ENCODE data around the gene CPVL. TPM values are rescaled to one million over a fixed set of nuclear protein-coding genes. Genes with fewer than 3 reads are reported as not detected.
A peak's percentile ranks its signal among the peaks of the same experiment; 100 is the strongest.

The CPVL gene
- total RNA-seq, 2 experiments from 2014 or later, result not detected

GRCh38 chr7:28955718-28956607 lies 190.4 kb downstream of the CPVL start:
- H3K36me3 Mint-ChIP-seq (ENCODE audit: low read depth), result no peaks in the 10 kb centered on the region
- H3K27ac Mint-ChIP-seq, result no peak overlapping the region
- ATAC-seq, result peak; percentile 45
- intact Hi-C loops (cut with micrococcal nuclease), result loop anchor here (10.0 kb wide), 1 partner anchor 149 kb away; no protein-coding TSS in a partner anchor
- POLR2A ChIA-PET, result no interaction called here
- DNase-seq, result peak; percentile 49
- no peak overlapping the region for H3K4me3 Mint-ChIP-seq
- H3K9me3 Mint-ChIP-seq, result no peaks in the 10 kb centered on the region
- H3K4me1 Mint-ChIP-seq (ENCODE audit: low read depth), result peaks cover 9% of the 10 kb centered on the region
- peak; percentile 44 for TF ChIP-seq CTCF (IDR thresholded peaks at IDR 0.05)
- CTCF ChIA-PET, result interaction anchor here (0.7 to 7.4 kb wide), 21 partner anchors 8 to 544 kb away, joined by 3 to 58 read pairs (median 5); no protein-coding TSS in a partner anchor
- peaks cover 58% of the 10 kb centered on the region for H3K27me3 Mint-ChIP-seq

DNA sequence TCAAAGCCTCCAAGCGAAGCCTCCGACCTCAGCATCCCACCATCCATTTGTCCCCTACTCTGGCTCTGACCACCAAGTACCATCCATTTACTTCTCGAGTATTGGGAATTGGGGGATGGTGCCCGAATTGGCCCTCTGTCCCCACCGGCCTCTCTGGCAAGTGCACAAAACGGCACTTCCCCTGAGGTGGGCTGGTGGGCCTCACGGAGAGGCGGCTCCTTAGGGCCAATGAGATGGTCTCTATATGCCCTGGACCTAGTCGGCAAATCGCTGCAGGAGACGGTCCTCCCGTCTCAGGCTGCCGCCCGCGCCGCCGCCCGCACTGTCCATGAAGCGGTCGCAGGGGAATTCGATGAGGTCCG lies 191.0 kb downstream of the CPVL start:
- TF ChIP-seq CTCF (IDR thresholded peaks at IDR 0.05), result no peak
- DNase-seq (no peak), ATAC-seq (no peak)
- Mint-ChIP-seq H3K9me3 (no peaks in the 10 kb centered on the region), H3K4me3 (no peak overlapping the region), H3K4me1 (ENCODE audit: low read depth) (peaks cover 9% of the 10 kb centered on the region), H3K27ac (no peak overlapping the region), H3K36me3 (ENCODE audit: low read depth) (no peaks in the 10 kb centered on the region), H3K27me3 (peaks cover 61% of the 10 kb centered on the region)
- ChIA-PET POLR2A (no interaction called here), CTCF (interaction anchor here (1.2 to 7.4 kb wide), 5 partner anchors 12 to 454 kb away, joined by 4 to 58 read pairs (median 14); no protein-coding TSS in a partner anchor)
- intact Hi-C loops (cut with micrococcal nuclease), result loop anchor here (10.0 kb wide), 1 partner anchor 149 kb away; no protein-coding TSS in a partner anchor

GRCh38 chr7:28954946-28955345 lies 191.4 kb downstream of the CPVL start:
- no peaks in the 10 kb centered on the region for H3K36me3 Mint-ChIP-seq (ENCODE audit: low read depth)
- H3K4me1 Mint-ChIP-seq (ENCODE audit: low read depth), result peaks cover 9% of the 10 kb centered on the region
- no peak overlapping the region for H3K4me3 Mint-ChIP-seq
- intact Hi-C loops (cut with micrococcal nuclease), result loop anchor here (10.0 kb wide), 1 partner anchor 150 kb away; no protein-coding TSS in a partner anchor
- H3K27ac Mint-ChIP-seq, result no peak overlapping the region
- ChIA-PET POLR2A (no interaction called here), CTCF (interaction anchor here (1.2 to 4.8 kb wide), 2 partner anchors 17 to 28 kb away, joined by 4 to 51 read pairs; no protein-coding TSS in a partner anchor)
- ATAC-seq (no peak), DNase-seq (no peak)
- H3K27me3 Mint-ChIP-seq, result peaks cover 59% of the 10 kb centered on the region
- no peaks in the 10 kb centered on the region for H3K9me3 Mint-ChIP-seq
- no peak for TF ChIP-seq CTCF (IDR thresholded peaks at IDR 0.05)

DNA sequence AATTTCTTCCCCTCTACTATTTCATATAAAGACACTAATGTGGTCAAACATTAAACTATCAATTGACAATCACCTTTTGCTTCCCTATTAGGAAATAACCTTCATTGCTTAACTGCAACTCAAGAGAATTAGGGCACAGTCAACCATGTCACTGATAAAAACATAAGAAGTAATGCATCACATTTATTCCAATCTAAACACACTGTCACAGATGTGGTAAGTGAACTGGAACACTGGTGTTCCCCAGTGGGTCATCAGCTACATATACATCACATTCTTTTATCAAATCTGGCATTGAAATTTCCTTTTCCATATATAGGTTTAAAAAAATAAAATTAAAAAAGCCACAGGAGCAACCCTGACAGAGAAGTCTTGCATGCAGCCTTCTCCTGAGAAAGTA lies 191.9 kb downstream of the CPVL start:
- H3K4me1 Mint-ChIP-seq (ENCODE audit: low read depth), result peaks cover 9% of the 10 kb centered on the region
- intact Hi-C loops (cut with micrococcal nuclease), result loop anchor here (10.0 kb wide), 1 partner anchor 150 kb away; no protein-coding TSS in a partner anchor
- no peak overlapping the region for H3K27ac Mint-ChIP-seq
- H3K4me3 Mint-ChIP-seq, result no peak overlapping the region
- POLR2A ChIA-PET, result no interaction called here
- peaks cover 58% of the 10 kb centered on the region for H3K27me3 Mint-ChIP-seq
- no peaks in the 10 kb centered on the region for H3K36me3 Mint-ChIP-seq (ENCODE audit: low read depth)
- no peak for TF ChIP-seq CTCF (IDR thresholded peaks at IDR 0.05)
- no peaks in the 10 kb centered on the region for H3K9me3 Mint-ChIP-seq
- DNase-seq (no peak), ATAC-seq (no peak)
- CTCF ChIA-PET, result interaction anchor here (4.8 kb wide), 1 partner anchor 27 kb away, joined by 51 read pairs; no protein-coding TSS in a partner anchor

GRCh38 chr7:28953633-28954032 lies 192.7 kb downstream of the CPVL start:
- CTCF ChIA-PET, result interaction anchor here (0.6 to 1.9 kb wide), 4 partner anchors 10 to 153 kb away, joined by 3 to 14 read pairs (median 4); no protein-coding TSS in a partner anchor
- Mint-ChIP-seq H3K27me3 (peaks cover 52% of the 10 kb centered on the region), H3K9me3 (no peaks in the 10 kb centered on the region), H3K27ac (no peak overlapping the region), H3K4me3 (no peak overlapping the region), H3K4me1 (ENCODE audit: low read depth) (peaks cover 9% of the 10 kb centered on the region), H3K36me3 (ENCODE audit: low read depth) (no peaks in the 10 kb centered on the region)
- DNase-seq (no peak), ATAC-seq (no peak)
- POLR2A ChIA-PET, result interaction anchor here (1.2 kb wide), 1 partner anchor 12 kb away, joined by 3 read pairs; no protein-coding TSS in a partner anchor
- intact Hi-C loops (cut with micrococcal nuclease), result loop anchor here (10.0 kb wide), 1 partner anchor 151 kb away; no protein-coding TSS in a partner anchor
- no peak for TF ChIP-seq CTCF (IDR thresholded peaks at IDR 0.05)

Data from activated CD8-positive, alpha-beta T cell treated with anti-CD3 and anti-CD28 coated beads for 36 hours (primary cell).